ENCODE measurements around the gene CATSPERE.

Gene CATSPERE

GRCh38 chr1:244552336-244552735 is 91.3 kb downstream of the CATSPERE start:
- Histone ChIP-seq H3K27ac (ENCODE audit: low read depth, low read length, poor library complexity, severe bottlenecking) (no peak overlapping the region), H3K9ac (ENCODE audit: low read length) (no peak overlapping the region), H3K4me3 (ENCODE audit: low read depth, low read length, poor library complexity, severe bottlenecking) (no peak overlapping the region), H4K20me1 (ENCODE audit: insufficient read depth, low read length) (no peaks in the 10 kb centered on the region), H3K9me3 (ENCODE audit: low read length) (0 out of 2 replicates have a peak, but pooled peaks cover 3% of the 10 kb centered on the region), H3K4me2 (ENCODE audit: low read length) (no peak overlapping the region), H3F3A (ENCODE audit: insufficient read depth, low read length) (no peaks in the 10 kb centered on the region), H2AFZ (ENCODE audit: low read length) (no peak overlapping the region), H3K9me2 (ENCODE audit: low read depth, low read length) (no peaks in the 10 kb centered on the region), H3K27me3 (ENCODE audit: insufficient read depth, low read length) (no peaks in the 10 kb centered on the region), H3K36me3 (ENCODE audit: insufficient read depth, low read length) (no peaks in the 10 kb centered on the region), H3K4me1 (ENCODE audit: insufficient read depth, low read length, severe bottlenecking) (no peaks in the 10 kb centered on the region), H3K79me2 (ENCODE audit: insufficient read depth, low read length) (no peaks in the 10 kb centered on the region)
- TF ChIP-seq EZH2 (IDR thresholded peaks at IDR 0.05; ENCODE audit: borderline replicate concordance, low read length) (no peak), CTCF (IDR thresholded peaks at IDR 0.05; ENCODE audit: low read length) (no peak)

GRCh38 chr1:244556263-244556662 is 95.2 kb downstream of the CATSPERE start:
- Histone ChIP-seq H2AFZ (ENCODE audit: low read length) (no peak overlapping the region), H3K4me1 (ENCODE audit: insufficient read depth, low read length, severe bottlenecking) (no peaks in the 10 kb centered on the region), H3K9me3 (ENCODE audit: low read length) (0 out of 2 replicates have a peak, but pooled peaks cover 3% of the 10 kb centered on the region), H3K79me2 (ENCODE audit: insufficient read depth, low read length) (no peaks in the 10 kb centered on the region), H3K36me3 (ENCODE audit: insufficient read depth, low read length) (no peaks in the 10 kb centered on the region), H4K20me1 (ENCODE audit: insufficient read depth, low read length) (no peaks in the 10 kb centered on the region), H3K9ac (ENCODE audit: low read length) (no peak overlapping the region), H3K4me2 (ENCODE audit: low read length) (no peak overlapping the region), H3K27me3 (ENCODE audit: insufficient read depth, low read length) (no peaks in the 10 kb centered on the region), H3K9me2 (ENCODE audit: low read depth, low read length) (no peaks in the 10 kb centered on the region), H3F3A (ENCODE audit: insufficient read depth, low read length) (no peaks in the 10 kb centered on the region), H3K27ac (ENCODE audit: low read depth, low read length, poor library complexity, severe bottlenecking) (no peak overlapping the region), H3K4me3 (ENCODE audit: low read depth, low read length, poor library complexity, severe bottlenecking) (no peak overlapping the region)
- TF ChIP-seq CTCF (IDR thresholded peaks at IDR 0.05; ENCODE audit: low read length) = no peak
- no peak for TF ChIP-seq EZH2 (IDR thresholded peaks at IDR 0.05; ENCODE audit: borderline replicate concordance, low read length)

- Histone ChIP-seq H3K9ac (ENCODE audit: low read length) (no peak overlapping the region), H2AFZ (ENCODE audit: low read length) (no peak overlapping the region), H3K4me2 (ENCODE audit: low read length) (no peak overlapping the region), H3F3A (ENCODE audit: insufficient read depth, low read length) (no peaks in the 10 kb centered on the region), H3K9me3 (ENCODE audit: low read length) (0 out of 2 replicates have a peak, but pooled peaks cover 3% of the 10 kb centered on the region), H4K20me1 (ENCODE audit: insufficient read depth, low read length) (no peaks in the 10 kb centered on the region), H3K79me2 (ENCODE audit: insufficient read depth, low read length) (no peaks in the 10 kb centered on the region), H3K9me2 (ENCODE audit: low read depth, low read length) (no peaks in the 10 kb centered on the region), H3K4me3 (ENCODE audit: low read depth, low read length, poor library complexity, severe bottlenecking) (no peak overlapping the region), H3K27me3 (ENCODE audit: insufficient read depth, low read length) (no peaks in the 10 kb centered on the region), H3K4me1 (ENCODE audit: insufficient read depth, low read length, severe bottlenecking) (no peaks in the 10 kb centered on the region), H3K36me3 (ENCODE audit: insufficient read depth, low read length) (no peaks in the 10 kb centered on the region), H3K27ac (ENCODE audit: low read depth, low read length, poor library complexity, severe bottlenecking) (no peak overlapping the region)
- TF ChIP-seq CTCF (IDR thresholded peaks at IDR 0.05; ENCODE audit: low read length) (no peak), EZH2 (IDR thresholded peaks at IDR 0.05; ENCODE audit: borderline replicate concordance, low read length) (no peak)
Measured at GRCh38 chr1:244557565-244557964, 96.5 kb downstream of the CATSPERE start.

Data from OCI-LY1 (cell line).